ENCODE results near the gene ERN2.
"Not testable (repeated sequence)": the region's sequence is repeated elsewhere in the genome, so short reads cannot be mapped to it uniquely, and the experiment has no call there.

ERN2 gene

DNA sequence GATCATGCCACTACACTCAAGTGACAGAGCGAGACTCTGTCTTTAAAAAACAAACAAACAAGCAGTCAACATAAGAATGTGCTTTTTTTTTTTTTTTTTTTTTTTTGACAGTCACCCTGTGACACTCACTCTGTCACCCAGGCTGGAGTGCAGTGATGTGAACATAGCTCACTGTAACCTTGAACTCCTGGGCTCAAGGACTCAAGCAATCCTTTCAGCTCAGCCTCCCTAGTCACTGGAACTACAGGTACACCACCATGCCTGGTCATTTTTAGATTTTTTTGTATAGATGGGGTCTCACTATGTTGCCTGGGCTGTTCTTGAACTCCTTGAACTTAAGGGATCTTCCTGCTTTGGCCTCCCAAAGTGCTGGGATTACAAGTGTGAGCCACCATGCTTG is 26.5 kb upstream of the ERN2 start:
- no peak for TF ChIP-seq POLR2AphosphoS5 (IDR thresholded peaks at IDR 0.05; ENCODE audit: low read depth, low read length)
- TF ChIP-seq POLR2A (IDR thresholded peaks at IDR 0.05; ENCODE audit: low read depth, low read length), result no peak
- no peak for TF ChIP-seq TAF1 (IDR thresholded peaks at IDR 0.05; ENCODE audit: borderline replicate concordance, low read depth, low read length)
- no peak for DNase-seq (ENCODE audit: insufficient read length)
- FAIRE-seq, result no peak

DNA sequence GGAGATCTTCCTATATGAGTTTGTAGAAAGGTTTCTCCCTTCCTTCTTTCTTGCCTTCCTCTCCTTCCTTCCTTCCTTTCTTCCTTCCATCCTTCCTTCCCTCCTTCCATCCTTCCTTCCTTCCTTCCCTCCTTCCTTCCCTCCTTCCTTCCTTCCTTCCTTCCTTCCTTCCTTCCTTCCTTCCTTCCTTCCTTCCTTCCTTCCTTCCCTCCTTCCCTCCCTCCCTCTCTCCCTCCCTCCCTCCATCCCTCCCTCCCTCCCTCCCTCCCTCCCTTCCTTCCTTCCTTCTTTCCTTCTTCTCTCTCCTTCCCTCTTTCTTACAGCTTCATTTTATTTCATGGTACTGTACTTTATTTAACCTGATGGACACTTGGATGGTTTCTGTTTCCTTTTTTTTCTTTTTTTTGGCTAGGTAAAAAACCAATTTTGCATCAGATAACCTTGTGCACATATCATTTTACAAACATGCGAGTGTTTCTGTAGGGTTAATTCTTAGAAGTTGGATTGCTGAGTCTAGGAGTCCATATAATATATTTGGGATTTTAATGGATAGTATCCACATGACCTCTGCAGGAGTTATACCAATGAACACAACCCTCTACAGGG is 24.5 kb upstream of the ERN2 start:
- DNase-seq (ENCODE audit: insufficient read length); FAIRE-seq: not testable (repeated sequence)

DNA sequence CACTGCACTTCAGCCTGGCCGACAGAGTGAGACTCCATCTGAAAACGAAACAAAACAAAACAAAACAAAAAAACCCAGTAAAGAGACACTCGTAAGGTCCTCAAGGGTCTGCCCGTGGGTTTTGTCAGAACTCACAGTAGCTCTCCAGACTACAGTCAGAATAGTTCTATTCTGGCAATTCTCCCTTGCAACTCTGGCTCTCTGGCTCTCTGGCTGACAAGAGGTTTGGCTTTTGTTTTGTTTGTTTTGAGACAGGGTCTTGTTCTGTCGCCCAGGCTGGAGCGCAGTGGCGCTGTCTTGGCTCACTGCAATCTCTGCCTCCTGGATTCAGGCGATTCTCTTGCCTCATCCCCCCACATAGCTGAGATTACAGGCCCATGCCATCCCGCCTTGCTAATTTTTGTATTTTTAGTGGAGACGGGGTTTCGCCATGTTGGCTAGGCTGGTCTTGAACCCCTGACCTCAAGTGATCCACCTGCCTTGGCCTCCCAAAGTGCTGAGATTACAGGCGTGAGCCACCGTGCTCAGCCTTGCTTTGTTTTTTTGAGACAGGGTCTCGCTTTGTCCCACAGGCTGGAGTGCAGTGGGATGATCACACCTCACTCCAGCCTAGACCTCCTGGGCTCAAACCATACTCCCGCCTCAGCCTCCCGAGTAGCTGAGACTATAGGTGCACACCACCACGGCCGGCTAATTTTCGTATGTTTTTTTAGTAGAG is 21.3 kb upstream of the ERN2 start:
- no peak for DNase-seq (ENCODE audit: insufficient read length)
- TF ChIP-seq POLR2A (IDR thresholded peaks at IDR 0.05; ENCODE audit: low read depth, low read length) (no peak), TAF1 (IDR thresholded peaks at IDR 0.05; ENCODE audit: borderline replicate concordance, low read depth, low read length) (no peak), POLR2AphosphoS5 (IDR thresholded peaks at IDR 0.05; ENCODE audit: low read depth, low read length) (no peak)
- no peak for FAIRE-seq

DNA sequence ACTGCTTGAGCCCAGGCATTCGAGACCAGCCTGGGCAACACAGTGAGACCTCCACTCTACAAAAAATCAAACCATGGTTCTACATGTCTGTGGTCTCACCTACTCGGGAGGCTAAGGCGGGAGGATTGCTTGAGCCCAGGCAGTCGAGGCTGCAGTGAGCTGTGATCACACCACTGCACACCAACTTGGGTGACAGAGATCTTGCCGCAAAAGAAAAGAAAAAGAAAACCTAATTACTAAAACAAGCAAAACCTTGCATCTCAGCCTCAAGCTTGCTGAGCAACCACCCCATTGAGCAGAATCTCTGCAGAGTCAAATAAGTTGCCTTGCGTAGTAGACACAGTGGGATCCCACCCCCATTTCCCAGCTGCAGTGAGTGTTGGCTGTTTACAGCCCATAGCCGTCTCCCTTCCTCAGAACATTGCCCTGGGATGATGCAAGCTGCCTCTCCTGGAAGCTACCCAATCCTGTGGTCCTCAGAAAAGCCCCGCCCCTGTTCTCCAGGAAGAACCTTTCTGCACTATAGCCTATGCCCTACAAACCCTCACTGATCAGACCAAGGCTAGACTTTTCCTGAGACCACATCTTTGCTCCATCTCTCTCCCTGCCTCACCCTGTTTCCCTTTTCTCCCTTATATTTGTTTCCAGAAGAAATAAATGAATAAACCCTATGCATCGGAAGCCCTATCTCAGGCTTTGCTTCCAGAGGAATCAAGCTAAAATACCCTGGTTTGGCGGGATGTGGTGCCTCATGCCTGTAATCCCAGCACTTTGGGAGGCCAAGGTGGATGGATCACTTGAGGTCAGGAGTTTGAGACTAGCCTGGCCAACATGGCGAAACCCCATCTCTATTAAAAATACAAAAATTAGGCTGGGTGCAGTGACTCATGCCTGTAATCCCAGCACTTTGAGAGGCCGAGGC is 16.7 kb upstream of the ERN2 start:
- TF ChIP-seq TAF1 (IDR thresholded peaks at IDR 0.05; ENCODE audit: borderline replicate concordance, low read depth, low read length) (no peak), POLR2AphosphoS5 (IDR thresholded peaks at IDR 0.05; ENCODE audit: low read depth, low read length) (no peak), POLR2A (IDR thresholded peaks at IDR 0.05; ENCODE audit: low read depth, low read length) (no peak)
- FAIRE-seq (no peak), DNase-seq (ENCODE audit: insufficient read length) (no peak)

DNA sequence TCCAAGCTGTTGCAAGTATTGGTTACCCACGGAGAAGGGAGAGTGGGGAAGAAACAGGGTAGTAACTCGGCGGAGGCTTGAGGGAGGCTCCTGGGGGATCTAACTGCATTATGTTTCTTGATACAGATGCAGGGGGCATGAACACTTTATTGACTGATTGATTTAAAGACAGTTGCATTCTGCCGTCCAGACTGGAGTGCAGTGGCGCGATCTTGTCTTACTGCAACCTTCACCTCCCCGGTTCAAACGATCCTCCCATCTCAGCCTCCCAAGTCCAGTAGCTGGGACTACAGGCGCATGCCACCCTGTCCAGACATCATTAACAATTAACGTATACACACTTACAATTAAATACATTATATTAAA is 15.1 kb upstream of the ERN2 start:
- DNase-seq (ENCODE audit: insufficient read length) (no peak), FAIRE-seq (no peak)
- no peak for TF ChIP-seq POLR2AphosphoS5 (IDR thresholded peaks at IDR 0.05; ENCODE audit: low read depth, low read length)
- no peak for TF ChIP-seq POLR2A (IDR thresholded peaks at IDR 0.05; ENCODE audit: low read depth, low read length)
- no peak for TF ChIP-seq TAF1 (IDR thresholded peaks at IDR 0.05; ENCODE audit: borderline replicate concordance, low read depth, low read length)

DNA sequence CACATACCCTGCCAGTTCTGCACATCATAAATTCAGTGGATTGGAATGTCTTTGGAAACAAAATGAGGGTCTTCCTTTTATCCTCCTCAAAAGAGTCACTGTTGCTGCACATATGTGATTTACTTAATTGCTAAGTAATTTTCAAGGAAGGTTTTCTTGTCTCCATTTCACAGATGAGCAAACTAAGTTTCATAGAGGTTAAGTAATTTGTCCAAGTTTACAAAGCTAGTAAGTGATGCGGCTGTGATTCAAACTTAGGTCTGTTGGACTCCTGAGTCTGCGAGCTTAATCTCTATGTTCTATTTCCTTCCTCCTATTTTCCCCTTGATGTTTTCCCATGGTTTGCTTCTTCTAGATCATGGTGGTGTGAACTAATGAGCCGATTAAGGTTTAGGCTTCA is 13.7 kb upstream of the ERN2 start:
- FAIRE-seq (no peak), DNase-seq (ENCODE audit: insufficient read length) (no peak)
- TF ChIP-seq POLR2AphosphoS5 (IDR thresholded peaks at IDR 0.05; ENCODE audit: low read depth, low read length), result no peak
- TF ChIP-seq TAF1 (IDR thresholded peaks at IDR 0.05; ENCODE audit: borderline replicate concordance, low read depth, low read length), result no peak
- TF ChIP-seq POLR2A (IDR thresholded peaks at IDR 0.05; ENCODE audit: low read depth, low read length), result no peak

DNA sequence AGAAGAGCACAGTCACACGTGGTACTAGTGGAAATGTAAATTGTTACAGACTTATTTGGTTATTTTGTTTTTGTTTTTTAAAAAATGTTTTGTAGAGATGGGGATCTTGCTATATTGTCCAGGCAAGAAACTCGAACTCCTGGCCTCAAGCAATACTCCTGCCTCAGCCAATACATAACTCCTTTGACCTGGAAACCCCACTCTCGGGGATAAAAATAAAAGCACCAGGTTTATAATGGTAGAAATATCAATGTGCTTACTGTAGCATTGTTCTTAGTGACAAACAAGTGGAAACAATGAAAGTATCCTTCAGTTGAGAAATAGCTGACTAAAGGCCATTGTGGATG is 11.7 kb upstream of the ERN2 start:
- FAIRE-seq (no peak), DNase-seq (ENCODE audit: insufficient read length) (no peak)
- no peak for TF ChIP-seq POLR2AphosphoS5 (IDR thresholded peaks at IDR 0.05; ENCODE audit: low read depth, low read length)
- TF ChIP-seq POLR2A (IDR thresholded peaks at IDR 0.05; ENCODE audit: low read depth, low read length), result no peak
- TF ChIP-seq TAF1 (IDR thresholded peaks at IDR 0.05; ENCODE audit: borderline replicate concordance, low read depth, low read length), result no peak

DNA sequence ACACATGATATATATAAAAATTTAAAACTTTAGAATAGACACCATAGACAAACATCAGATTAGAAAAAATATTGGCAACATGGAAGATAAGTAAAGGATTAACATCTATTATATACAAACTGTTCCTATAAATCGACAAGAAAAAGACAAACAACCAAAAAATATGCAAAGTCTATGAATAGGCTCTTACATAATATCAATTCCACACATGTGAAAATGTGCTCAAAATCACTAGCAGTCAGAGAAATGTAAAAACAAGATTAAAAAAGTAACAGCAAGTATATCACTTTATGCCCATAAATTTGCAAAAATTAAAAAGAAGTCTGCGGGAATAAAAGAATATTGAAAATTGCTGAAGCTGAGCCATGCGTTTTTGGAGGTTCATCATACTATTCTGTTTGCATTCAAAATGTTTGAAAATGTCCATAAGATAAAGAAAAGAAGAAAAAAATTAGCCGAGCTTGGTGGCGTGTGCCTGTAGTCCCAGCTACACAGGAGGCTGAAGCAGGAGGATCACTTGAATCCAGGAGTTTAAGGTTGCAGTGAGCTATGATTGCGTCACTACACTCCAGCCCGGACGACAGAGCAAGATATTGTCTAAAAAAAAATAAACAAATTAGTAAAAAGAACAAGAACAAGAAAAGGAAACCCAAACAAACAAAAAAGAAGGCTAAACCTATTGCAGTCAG is 11.2 kb upstream of the ERN2 start:
- TF ChIP-seq TAF1 (IDR thresholded peaks at IDR 0.05; ENCODE audit: borderline replicate concordance, low read depth, low read length) (no peak), POLR2A (IDR thresholded peaks at IDR 0.05; ENCODE audit: low read depth, low read length) (no peak), POLR2AphosphoS5 (IDR thresholded peaks at IDR 0.05; ENCODE audit: low read depth, low read length) (no peak)
- DNase-seq (ENCODE audit: insufficient read length) (no peak), FAIRE-seq (no peak)

DNA sequence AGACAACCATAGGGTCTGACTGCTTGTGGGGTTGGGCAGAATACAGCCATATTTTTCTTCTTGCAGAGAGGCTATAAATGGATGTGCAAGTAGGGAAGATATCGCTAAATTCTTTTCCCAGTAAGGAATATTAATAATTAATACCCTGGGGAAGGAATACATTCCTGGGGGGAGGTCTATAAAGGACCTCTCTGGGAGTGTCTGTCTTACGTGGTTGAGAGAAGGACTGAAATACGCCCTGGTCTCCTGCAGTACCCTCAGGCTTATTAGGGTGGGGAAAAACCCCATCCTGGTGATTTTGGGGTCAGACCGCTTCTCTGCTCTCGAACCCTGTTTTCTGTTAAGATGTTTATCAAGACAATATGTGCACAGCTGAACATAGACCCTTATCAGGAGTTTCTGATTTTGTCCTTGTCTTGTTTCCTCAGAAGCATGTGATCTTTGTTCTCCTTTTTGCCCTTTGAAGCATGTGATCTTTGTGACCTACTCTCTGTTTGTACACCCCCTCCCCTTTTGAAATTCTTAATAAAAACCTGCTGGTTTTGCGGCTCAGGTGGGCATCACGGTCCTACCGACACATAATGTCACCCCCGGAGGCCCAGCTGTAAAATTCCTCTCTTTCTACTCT is 9.7 kb upstream of the ERN2 start:
- not testable (repeated sequence) for FAIRE-seq; DNase-seq (ENCODE audit: insufficient read length)

DNA sequence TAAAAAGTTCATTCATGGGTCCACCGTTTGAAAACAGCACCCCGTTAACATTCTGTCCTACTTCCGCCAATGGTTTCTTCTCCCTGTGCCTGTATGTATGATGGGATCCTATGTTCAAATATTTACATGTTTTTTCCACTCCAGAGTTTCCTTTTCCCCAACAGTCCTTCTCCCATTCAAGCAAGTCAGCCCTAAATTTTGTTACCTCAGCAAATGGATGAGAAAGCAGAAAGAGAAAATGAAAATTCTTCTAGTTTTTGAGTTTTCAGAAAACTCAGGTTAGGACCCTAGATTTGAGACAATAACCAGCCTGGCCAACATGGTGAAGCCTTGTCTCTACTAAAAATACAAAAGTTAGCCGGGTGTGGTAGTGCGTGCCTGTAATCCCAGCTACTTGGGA is 3.5 kb upstream of the ERN2 start:
- no peak for TF ChIP-seq TAF1 (IDR thresholded peaks at IDR 0.05; ENCODE audit: borderline replicate concordance, low read depth, low read length)
- no peak for TF ChIP-seq POLR2A (IDR thresholded peaks at IDR 0.05; ENCODE audit: low read depth, low read length)
- no peak for TF ChIP-seq POLR2AphosphoS5 (IDR thresholded peaks at IDR 0.05; ENCODE audit: low read depth, low read length)
- FAIRE-seq (no peak), DNase-seq (ENCODE audit: insufficient read length) (no peak)

DNA sequence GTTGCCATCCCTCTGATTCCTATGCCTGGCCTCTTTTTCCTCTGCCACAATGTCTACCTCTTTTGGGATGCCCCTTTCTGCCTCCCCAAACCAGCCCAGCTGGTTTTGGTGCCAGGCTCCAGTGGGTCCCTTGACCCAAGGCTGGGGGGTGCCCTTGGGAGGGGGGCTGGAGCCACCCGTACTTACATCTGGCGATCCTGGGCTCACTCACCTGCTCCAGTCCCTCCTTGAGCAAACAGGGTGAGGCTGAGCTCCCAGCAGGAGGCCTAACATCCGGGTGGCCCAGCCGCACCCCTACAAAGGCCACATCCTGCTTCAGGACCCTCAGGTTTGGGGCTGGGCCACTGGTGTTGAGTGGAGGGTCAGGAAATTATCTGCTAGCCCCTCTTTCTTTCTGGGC is 1.2 kb downstream of the ERN2 start:
- no peak for TF ChIP-seq POLR2AphosphoS5 (IDR thresholded peaks at IDR 0.05; ENCODE audit: low read depth, low read length)
- no peak for TF ChIP-seq POLR2A (IDR thresholded peaks at IDR 0.05; ENCODE audit: low read depth, low read length)
- TF ChIP-seq TAF1 (IDR thresholded peaks at IDR 0.05; ENCODE audit: borderline replicate concordance, low read depth, low read length), result no peak
- DNase-seq (ENCODE audit: insufficient read length) (no peak), FAIRE-seq (no peak)
